ENCODE results near the gene TTPAL.

- TF ChIP-seq CTCF (IDR thresholded peaks at IDR 0.05) = no peak
- TF ChIP-seq EP300 (IDR thresholded peaks at IDR 0.05) = no peak
- no peak for TF ChIP-seq POLR2A (IDR thresholded peaks at IDR 0.05)
Observed at GRCh38 chr20:44430270-44431065, 45.2 kb upstream of the TTPAL start.

Measured in gastroesophageal sphincter (tissue), 3 donors.